GM12864 (cell line): ENCODE results near the gene CHRNA3.

ENCODE experiments used
- DNase-seq: peaks from one replicate; pipeline ENCODE4 v3.0.0-alpha.2; 2011; ENCODE audit warnings: low read depth
- H3K4me3 ChIP-seq: 2 replicates; pipeline ENCODE4 v1.5.1; 2011; ENCODE audit warnings: mild to moderate bottlenecking, low read depth, low read length, control low read depth
- TF ChIP-seq, protein P1 (sequence below): IDR thresholded peaks from 2 replicates; pipeline ENCODE4 v1.5.1; 2011; ENCODE audit warnings: low read depth, mild to moderate bottlenecking, moderate library complexity, low read length, control low read depth, inconsistent platforms; ENCODE audit errors: missing control alignments

Gene CHRNA3

DNA sequence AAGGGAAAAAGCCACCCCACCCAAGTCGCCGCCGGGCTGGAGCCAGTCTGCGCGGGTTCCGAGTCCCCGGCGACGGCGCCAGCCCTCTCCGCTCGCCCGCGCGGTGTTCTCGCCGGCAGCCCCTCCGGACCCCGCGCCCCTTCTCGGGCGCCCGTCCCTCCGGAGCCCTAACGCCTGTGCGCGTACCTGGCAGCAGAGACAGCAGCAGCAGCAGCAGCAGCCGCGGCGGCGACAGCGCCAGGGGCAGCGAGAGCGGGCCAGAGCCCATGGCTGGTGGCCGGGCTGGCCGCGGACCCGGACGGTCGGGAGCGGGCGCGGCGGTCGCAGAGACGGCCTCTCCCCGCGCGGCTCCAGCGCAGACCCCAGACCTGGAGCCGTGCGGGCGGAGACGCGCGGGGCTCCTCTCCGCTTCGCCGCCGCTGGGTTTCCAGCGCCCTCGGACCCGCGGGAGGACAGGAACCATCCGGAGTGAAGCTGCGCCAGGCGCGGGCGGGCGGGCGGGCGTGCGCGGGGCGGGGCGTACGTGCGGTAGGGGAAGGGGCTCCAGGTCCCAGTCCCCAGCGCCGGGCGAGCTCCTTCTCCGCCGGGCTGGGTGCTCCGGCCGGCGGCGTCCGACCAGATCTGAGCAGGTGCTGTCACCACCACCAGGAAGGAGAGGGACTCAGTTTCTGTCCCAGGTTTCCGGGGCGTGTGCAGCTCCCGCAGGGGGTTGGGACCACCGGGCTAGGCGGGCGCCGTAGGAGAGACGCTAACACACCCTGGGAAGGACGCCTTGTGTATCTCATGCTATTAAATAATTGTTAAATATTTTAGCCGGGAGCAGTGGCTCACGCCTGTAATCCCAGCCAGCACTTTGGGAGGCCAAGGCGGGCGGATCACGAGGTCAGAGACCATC, at the start of gene CHRNA3:
CHRNA3 (minus strand) TSS at position 470 of the 895 bp plus-strand sequence; CDS start at position 268, 202 bp downstream.
- DNase-seq = no peak
- TF ChIP-seq, protein P1, sequence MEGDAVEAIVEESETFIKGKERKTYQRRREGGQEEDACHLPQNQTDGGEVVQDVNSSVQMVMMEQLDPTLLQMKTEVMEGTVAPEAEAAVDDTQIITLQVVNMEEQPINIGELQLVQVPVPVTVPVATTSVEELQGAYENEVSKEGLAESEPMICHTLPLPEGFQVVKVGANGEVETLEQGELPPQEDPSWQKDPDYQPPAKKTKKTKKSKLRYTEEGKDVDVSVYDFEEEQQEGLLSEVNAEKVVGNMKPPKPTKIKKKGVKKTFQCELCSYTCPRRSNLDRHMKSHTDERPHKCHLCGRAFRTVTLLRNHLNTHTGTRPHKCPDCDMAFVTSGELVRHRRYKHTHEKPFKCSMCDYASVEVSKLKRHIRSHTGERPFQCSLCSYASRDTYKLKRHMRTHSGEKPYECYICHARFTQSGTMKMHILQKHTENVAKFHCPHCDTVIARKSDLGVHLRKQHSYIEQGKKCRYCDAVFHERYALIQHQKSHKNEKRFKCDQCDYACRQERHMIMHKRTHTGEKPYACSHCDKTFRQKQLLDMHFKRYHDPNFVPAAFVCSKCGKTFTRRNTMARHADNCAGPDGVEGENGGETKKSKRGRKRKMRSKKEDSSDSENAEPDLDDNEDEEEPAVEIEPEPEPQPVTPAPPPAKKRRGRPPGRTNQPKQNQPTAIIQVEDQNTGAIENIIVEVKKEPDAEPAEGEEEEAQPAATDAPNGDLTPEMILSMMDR = no peak
- no peak within 1 kb of the TSS for H3K4me3 ChIP-seq

- no peak for DNase-seq
- TF ChIP-seq, protein P1 = no peak
- no peak overlapping the region for H3K4me3 ChIP-seq
These were observed 48.2 kb upstream of the CHRNA3 start for GRCh38 chr15:78668987-78669386.

GRCh38 chr15:78667578-78668236, 46.9 kb upstream of the CHRNA3 start:
- H3K4me3 ChIP-seq = no peak overlapping the region
- TF ChIP-seq, protein P1 = no peak
- no peak for DNase-seq

DNA sequence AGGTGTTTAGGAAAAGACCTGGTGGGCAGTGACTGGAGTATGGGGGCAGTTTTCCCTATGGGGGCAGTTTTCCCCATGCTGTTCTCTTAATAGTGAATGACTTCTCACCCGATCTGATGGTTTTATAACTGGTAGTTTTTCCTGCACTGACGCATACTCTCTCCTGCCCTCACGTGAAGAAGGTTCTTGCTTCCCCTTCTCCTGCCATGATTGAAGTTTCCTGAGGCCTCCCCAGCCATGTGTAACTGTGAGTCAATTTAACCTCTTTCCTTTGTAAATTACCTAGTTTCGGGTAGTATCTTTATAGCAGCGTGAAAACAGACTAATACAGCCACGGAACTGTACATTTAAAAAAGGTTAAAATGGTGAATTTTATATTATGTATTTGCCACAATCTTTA, 45.2 kb upstream of the CHRNA3 start:
- H3K4me3 ChIP-seq = no peak overlapping the region
- DNase-seq = no peak
- TF ChIP-seq, protein P1 = no peak

DNA sequence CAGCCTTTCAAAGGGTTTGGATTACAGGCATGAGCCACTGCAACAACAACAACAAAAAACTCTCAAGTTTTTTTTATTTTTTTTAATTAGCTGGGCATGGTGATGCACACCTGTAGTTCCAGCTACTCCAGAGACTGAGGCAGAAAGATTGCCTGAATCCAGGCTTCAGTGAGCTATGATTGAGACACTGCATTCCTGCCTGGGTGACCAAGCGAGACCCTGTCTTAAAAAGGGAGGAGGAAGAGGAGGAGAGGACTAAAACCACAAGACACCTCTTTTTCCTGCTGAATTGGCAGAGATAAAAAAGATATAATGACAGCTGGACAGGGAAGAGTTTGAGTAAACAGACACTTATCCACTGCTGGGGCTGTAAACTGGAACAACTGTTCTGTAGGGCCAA, 42.9 kb upstream of the CHRNA3 start:
- TF ChIP-seq, protein P1 = no peak
- DNase-seq = no peak
- no peak overlapping the region for H3K4me3 ChIP-seq

DNA sequence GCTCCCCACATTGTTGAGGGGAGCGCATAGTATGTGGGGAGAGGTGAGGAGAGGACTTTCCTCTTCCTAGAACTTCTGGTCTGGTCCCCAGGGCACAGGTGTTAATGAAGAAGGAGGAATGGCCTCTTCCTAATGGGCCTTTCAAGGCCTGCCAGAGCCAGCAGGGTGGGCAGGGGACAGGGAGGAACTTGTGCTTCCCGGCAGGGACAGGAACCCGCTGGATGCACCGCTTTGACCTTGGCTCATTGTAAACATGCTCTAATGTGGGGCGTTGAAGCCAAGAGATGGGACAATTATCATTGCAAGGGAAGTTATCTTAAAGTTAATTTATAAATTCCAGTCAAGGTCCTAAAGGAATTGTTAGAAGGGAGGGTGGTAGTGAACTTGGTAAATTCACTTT, 41.2 kb upstream of the CHRNA3 start:
- TF ChIP-seq, protein P1 = no peak
- DNase-seq = no peak
- H3K4me3 ChIP-seq = no peak overlapping the region

GRCh38 chr15:78661001-78661400, 40.2 kb upstream of the CHRNA3 start:
- DNase-seq = no peak
- TF ChIP-seq, protein P1 = no peak
- no peak overlapping the region for H3K4me3 ChIP-seq
